DOHH2 (cell line): ENCODE measurements around the gene TTI1.

Experiments
- H3F3A ChIP-seq: fragments of 200-600 bp; sonication (generic), shearing (Covaris generic); 2 replicates; pipeline ENCODE4 v1.6.0; 2016; ENCODE audit warnings: antibody characterized with exemption, mild to moderate bottlenecking; ENCODE audit not compliant: control insufficient read depth, insufficient read depth
- H3K27ac ChIP-seq: fragments of 200-600 bp; sonication (generic); 2 replicates; pipeline ENCODE4 v1.5.1; 2014; ENCODE audit warnings: low read depth, mild to moderate bottlenecking, low read length, moderate library complexity
- H3K27me3 ChIP-seq: fragments of 200-600 bp; sonication (generic); 2 replicates; pipeline ENCODE4 v1.6.1; 2014; ENCODE audit warnings: mild to moderate bottlenecking, low read length, mixed read lengths; ENCODE audit not compliant: control insufficient read depth
- H3K36me3 ChIP-seq: fragments of 200-600 bp; sonication (generic); 2 replicates; pipeline ENCODE4 v1.6.1; 2014; ENCODE audit warnings: mild to moderate bottlenecking, low read length, moderate library complexity, mixed read lengths; ENCODE audit not compliant: control insufficient read depth
- H3K4me1 ChIP-seq: fragments of 200-600 bp; sonication (generic); 2 replicates; pipeline ENCODE4 v1.6.1; 2014; ENCODE audit warnings: mild to moderate bottlenecking, low read length, mixed read lengths; ENCODE audit not compliant: control insufficient read depth
- H3K4me2 ChIP-seq: fragments of 200-600 bp; sonication (generic); 2 replicates; pipeline ENCODE4 v1.6.0; 2014; ENCODE audit warnings: mild to moderate bottlenecking, low read length, moderate library complexity
- H3K4me3 ChIP-seq: fragments of 200-600 bp; sonication (generic); 2 replicates; pipeline ENCODE4 v1.5.1; 2014; ENCODE audit warnings: mild to moderate bottlenecking, low read length, mixed read lengths
- H3K79me2 ChIP-seq: fragments of 200-600 bp; sonication (generic); 2 replicates; pipeline ENCODE4 v1.6.1; 2014; ENCODE audit warnings: mild to moderate bottlenecking, low read length, mixed read lengths; ENCODE audit not compliant: control insufficient read depth
- H3K9me2 ChIP-seq: fragments of 200-600 bp; sonication (generic); replicated peaks from 2 replicates; pipeline ENCODE4 v1.6.1; 2014; ENCODE audit warnings: mild to moderate bottlenecking, low read length, mixed read lengths; ENCODE audit not compliant: control insufficient read depth
- H3K9me3 ChIP-seq: fragments of 200-600 bp; sonication (generic); 2 replicates; pipeline ENCODE4 v1.6.1; 2014; ENCODE audit warnings: antibody characterized with exemption, low read length, mixed read lengths; ENCODE audit not compliant: control insufficient read depth, insufficient read depth
- H4K20me1 ChIP-seq: fragments of 200-600 bp; sonication (generic); 2 replicates; pipeline ENCODE4 v1.6.0; 2014; ENCODE audit warnings: low read depth, mild to moderate bottlenecking, antibody characterized with exemption, low read length, moderate library complexity; ENCODE audit not compliant: control insufficient read depth, insufficient read depth
- EZH2phosphoT487 ChIP-seq: fragments of 200-600 bp; sonication (generic); IDR thresholded peaks from 2 replicates; pipeline ENCODE4 v1.6.1; 2017; ENCODE audit warnings: borderline replicate concordance, mild to moderate bottlenecking, antibody characterized with exemption, low read length, moderate library complexity, mixed read lengths
- TF ChIP-seq, protein P1 (sequence below): fragments of 200-600 bp; sonication (generic); IDR thresholded peaks from one replicate; pipeline ENCODE4 v1.5.1; 2014; ENCODE audit warnings: antibody characterized with exemption, mild to moderate bottlenecking, low read depth, low read length; ENCODE audit not compliant: poor library complexity, severe bottlenecking

Gene TTI1

GRCh38 chr20:38046572-38046971 is 13.3 kb upstream of the TTI1 start:
- no peak overlapping the region for H3K4me2 ChIP-seq
- H3K27ac ChIP-seq, result no peak overlapping the region
- H4K20me1 ChIP-seq, result 0 out of 2 replicates have a peak, but pooled peaks cover 9% of the 10 kb centered on the region
- H3K9me3 ChIP-seq, result no peaks in the 10 kb centered on the region
- H3K79me2 ChIP-seq, result peaks cover 94% of the 10 kb centered on the region
- no peaks in the 10 kb centered on the region for H3K27me3 ChIP-seq
- H3F3A ChIP-seq, result no peaks in the 10 kb centered on the region
- H3K9me2 ChIP-seq, result no peaks in the 10 kb centered on the region
- H3K4me3 ChIP-seq, result no peak overlapping the region
- no peaks in the 10 kb centered on the region for H3K4me1 ChIP-seq
- H3K36me3 ChIP-seq, result peaks cover 92% of the 10 kb centered on the region
- TF ChIP-seq, protein P1, sequence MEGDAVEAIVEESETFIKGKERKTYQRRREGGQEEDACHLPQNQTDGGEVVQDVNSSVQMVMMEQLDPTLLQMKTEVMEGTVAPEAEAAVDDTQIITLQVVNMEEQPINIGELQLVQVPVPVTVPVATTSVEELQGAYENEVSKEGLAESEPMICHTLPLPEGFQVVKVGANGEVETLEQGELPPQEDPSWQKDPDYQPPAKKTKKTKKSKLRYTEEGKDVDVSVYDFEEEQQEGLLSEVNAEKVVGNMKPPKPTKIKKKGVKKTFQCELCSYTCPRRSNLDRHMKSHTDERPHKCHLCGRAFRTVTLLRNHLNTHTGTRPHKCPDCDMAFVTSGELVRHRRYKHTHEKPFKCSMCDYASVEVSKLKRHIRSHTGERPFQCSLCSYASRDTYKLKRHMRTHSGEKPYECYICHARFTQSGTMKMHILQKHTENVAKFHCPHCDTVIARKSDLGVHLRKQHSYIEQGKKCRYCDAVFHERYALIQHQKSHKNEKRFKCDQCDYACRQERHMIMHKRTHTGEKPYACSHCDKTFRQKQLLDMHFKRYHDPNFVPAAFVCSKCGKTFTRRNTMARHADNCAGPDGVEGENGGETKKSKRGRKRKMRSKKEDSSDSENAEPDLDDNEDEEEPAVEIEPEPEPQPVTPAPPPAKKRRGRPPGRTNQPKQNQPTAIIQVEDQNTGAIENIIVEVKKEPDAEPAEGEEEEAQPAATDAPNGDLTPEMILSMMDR, result no peak
- no peak for TF ChIP-seq EZH2phosphoT487

DNA sequence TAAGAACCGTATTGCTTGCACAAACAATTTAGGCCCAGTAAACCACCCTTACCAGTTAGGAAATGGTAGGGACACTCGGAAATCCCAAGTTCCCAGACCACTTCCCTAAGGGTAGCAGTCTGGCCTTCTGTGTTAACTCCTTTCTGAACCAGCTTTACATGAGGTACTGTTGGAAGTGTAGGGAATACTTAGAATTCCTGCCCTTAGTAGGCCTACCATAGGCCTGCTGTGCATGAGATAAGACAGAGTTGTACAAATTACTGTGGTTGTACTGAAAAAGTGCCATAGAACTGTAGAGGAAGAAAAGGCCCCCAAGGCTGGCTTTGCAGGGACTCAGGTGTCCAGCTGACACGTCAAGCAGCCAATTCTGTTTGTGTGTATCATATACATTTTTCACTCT is 11.4 kb upstream of the TTI1 start:
- Histone ChIP-seq H3K4me3 (no peak overlapping the region), H3K9me3 (no peaks in the 10 kb centered on the region), H3K27me3 (no peaks in the 10 kb centered on the region), H3K4me1 (no peaks in the 10 kb centered on the region), H4K20me1 (peaks cover 15% of the 10 kb centered on the region; the same call in 1 of the 2 replicates), H3K4me2 (no peak overlapping the region), H3F3A (0 out of 2 replicates have a peak, but pooled peaks cover 3% of the 10 kb centered on the region), H3K9me2 (no peaks in the 10 kb centered on the region), H3K79me2 (peaks cover 94% of the 10 kb centered on the region), H3K36me3 (peaks cover 94% of the 10 kb centered on the region), H3K27ac (no peak overlapping the region)
- no peak for TF ChIP-seq EZH2phosphoT487
- TF ChIP-seq, protein P1, result no peak

- Histone ChIP-seq H3K9me3 (no peaks in the 10 kb centered on the region), H3K79me2 (peaks cover 98% of the 10 kb centered on the region), H3K27ac (no peak overlapping the region), H3F3A (0 out of 2 replicates have a peak, but pooled peaks cover 3% of the 10 kb centered on the region), H3K4me1 (no peaks in the 10 kb centered on the region), H3K9me2 (no peaks in the 10 kb centered on the region), H4K20me1 (peaks cover 15% of the 10 kb centered on the region; the same call in 1 of the 2 replicates), H3K36me3 (peaks cover 98% of the 10 kb centered on the region), H3K27me3 (no peaks in the 10 kb centered on the region), H3K4me3 (no peak overlapping the region), H3K4me2 (no peak overlapping the region)
- no peak for TF ChIP-seq EZH2phosphoT487
- TF ChIP-seq, protein P1, result no peak
Observed at GRCh38 chr20:38043512-38044300, 10.4 kb upstream of the TTI1 start.
